ENCODE results near the gene TXNDC9. TPM values are rescaled to one million over a fixed set of nuclear protein-coding genes. Genes with fewer than 3 reads are reported as not detected.
"Not testable (repeated sequence)": the region's sequence is repeated elsewhere in the genome, so short reads cannot be mapped to it uniquely, and the experiment has no call there.

The TXNDC9 gene
- total RNA-seq, 1 donor from 2014 or later: 41.3 TPM

GRCh38 chr2:99325384-99325783 is 10.7 kb downstream of the TXNDC9 start:
- no peaks in the 10 kb centered on the region for H3K27me3 Mint-ChIP-seq (ENCODE audit: unreplicated experiment)
- no peaks in the 10 kb centered on the region for H3K4me1 Mint-ChIP-seq (ENCODE audit: unreplicated experiment)
- peaks cover 22% of the 10 kb centered on the region for H3K36me3 Mint-ChIP-seq (ENCODE audit: low read depth, unreplicated experiment)
- no peak overlapping the region for H3K27ac Mint-ChIP-seq (ENCODE audit: unreplicated experiment)
- no peaks in the 10 kb centered on the region for H3K9me3 Mint-ChIP-seq (ENCODE audit: unreplicated experiment)
- TF ChIP-seq CTCF (IDR thresholded peaks at IDR 0.05; ENCODE audit: unreplicated experiment): no peak
- no peak for DNase-seq (ENCODE audit: low spot score)
- H3K4me3 Mint-ChIP-seq (ENCODE audit: unreplicated experiment): no peak overlapping the region

- H3K4me3 Mint-ChIP-seq (ENCODE audit: unreplicated experiment); H3K4me1 Mint-ChIP-seq (ENCODE audit: unreplicated experiment); H3K27me3 Mint-ChIP-seq (ENCODE audit: unreplicated experiment); DNase-seq (ENCODE audit: low spot score); H3K9me3 Mint-ChIP-seq (ENCODE audit: unreplicated experiment); H3K27ac Mint-ChIP-seq (ENCODE audit: unreplicated experiment): not testable (repeated sequence)
- H3K36me3 Mint-ChIP-seq (ENCODE audit: low read depth, unreplicated experiment): peaks cover 18% of the 10 kb centered on the region
Measured at GRCh38 chr2:99317873-99318200, 18.3 kb downstream of the TXNDC9 start.

GRCh38 chr2:99317161-99317872 is 18.8 kb downstream of the TXNDC9 start:
- no peaks in the 10 kb centered on the region for H3K27me3 Mint-ChIP-seq (ENCODE audit: unreplicated experiment)
- H3K9me3 Mint-ChIP-seq (ENCODE audit: unreplicated experiment): no peaks in the 10 kb centered on the region
- H3K4me3 Mint-ChIP-seq (ENCODE audit: unreplicated experiment): no peak overlapping the region
- DNase-seq (ENCODE audit: low spot score): no peak
- peak overlapping the region; percentile 74 for H3K27ac Mint-ChIP-seq (ENCODE audit: unreplicated experiment)
- TF ChIP-seq CTCF (IDR thresholded peaks at IDR 0.05; ENCODE audit: unreplicated experiment): no peak
- H3K36me3 Mint-ChIP-seq (ENCODE audit: low read depth, unreplicated experiment): peaks cover 18% of the 10 kb centered on the region
- peaks cover 9% of the 10 kb centered on the region for H3K4me1 Mint-ChIP-seq (ENCODE audit: unreplicated experiment)

GRCh38 chr2:99301097-99301496 is 35.0 kb downstream of the TXNDC9 start, which contains the start of gene LYG1:
Gene LYG1, minus strand, starts transcription at chr2:99301197. Its CDS starts 5,527 bp downstream, at chr2:99295670.
- H3K36me3 Mint-ChIP-seq (ENCODE audit: low read depth, unreplicated experiment); H3K27ac Mint-ChIP-seq (ENCODE audit: unreplicated experiment); DNase-seq (ENCODE audit: low spot score); H3K4me3 Mint-ChIP-seq (ENCODE audit: unreplicated experiment); H3K9me3 Mint-ChIP-seq (ENCODE audit: unreplicated experiment); H3K4me1 Mint-ChIP-seq (ENCODE audit: unreplicated experiment); H3K27me3 Mint-ChIP-seq (ENCODE audit: unreplicated experiment): not testable (repeated sequence)

GRCh38 chr2:99299580-99299979 is 36.6 kb downstream of the TXNDC9 start:
- H3K36me3 Mint-ChIP-seq (ENCODE audit: low read depth, unreplicated experiment): peaks cover 4% of the 10 kb centered on the region
- H3K4me1 Mint-ChIP-seq (ENCODE audit: unreplicated experiment): peaks cover 2% of the 10 kb centered on the region
- H3K4me3 Mint-ChIP-seq (ENCODE audit: unreplicated experiment): no peak overlapping the region
- H3K9me3 Mint-ChIP-seq (ENCODE audit: unreplicated experiment): peaks cover 4% of the 10 kb centered on the region
- no peak for TF ChIP-seq CTCF (IDR thresholded peaks at IDR 0.05; ENCODE audit: unreplicated experiment)
- H3K27ac Mint-ChIP-seq (ENCODE audit: unreplicated experiment): no peak overlapping the region
- peaks cover 3% of the 10 kb centered on the region for H3K27me3 Mint-ChIP-seq (ENCODE audit: unreplicated experiment)
- no peak for DNase-seq (ENCODE audit: low spot score)

GRCh38 chr2:99297994-99298393 is 38.1 kb downstream of the TXNDC9 start:
- no peak for TF ChIP-seq CTCF (IDR thresholded peaks at IDR 0.05; ENCODE audit: unreplicated experiment)
- DNase-seq (ENCODE audit: low spot score): no peak
- H3K27ac Mint-ChIP-seq (ENCODE audit: unreplicated experiment): no peak overlapping the region
- H3K4me1 Mint-ChIP-seq (ENCODE audit: unreplicated experiment): peaks cover 2% of the 10 kb centered on the region
- peaks cover 4% of the 10 kb centered on the region for H3K9me3 Mint-ChIP-seq (ENCODE audit: unreplicated experiment)
- H3K36me3 Mint-ChIP-seq (ENCODE audit: low read depth, unreplicated experiment): peaks cover 4% of the 10 kb centered on the region
- H3K4me3 Mint-ChIP-seq (ENCODE audit: unreplicated experiment): no peak overlapping the region
- no peaks in the 10 kb centered on the region for H3K27me3 Mint-ChIP-seq (ENCODE audit: unreplicated experiment)

Measured in endothelial cell (in vitro differentiated cells).